ENCODE results near the gene DRD2.

DRD2 gene

DNA sequence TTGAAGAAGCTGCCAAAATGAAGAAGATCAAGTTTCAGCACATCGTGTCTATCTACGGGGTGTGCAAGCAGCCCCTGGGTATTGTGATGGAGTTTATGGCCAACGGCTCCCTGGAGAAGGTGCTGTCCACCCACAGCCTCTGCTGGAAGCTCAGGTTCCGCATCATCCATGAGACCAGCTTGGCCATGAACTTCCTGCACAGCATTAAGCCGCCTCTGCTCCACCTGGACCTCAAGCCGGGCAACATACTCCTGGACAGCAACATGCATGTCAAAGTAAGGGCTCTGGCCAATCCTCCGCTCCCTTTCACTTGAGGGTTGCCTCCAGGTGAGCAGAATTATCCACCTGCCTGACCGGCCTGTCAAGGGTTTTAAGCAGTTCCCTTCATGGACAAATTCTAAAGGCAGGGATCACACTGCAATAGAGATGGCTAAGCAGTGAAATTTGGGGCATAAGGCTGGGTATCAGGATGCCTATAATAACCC, 81.7 kb downstream of the DRD2 start:
- Histone ChIP-seq H3K27ac (replicated peaks) (no peak overlapping the region), H3K27me3 (ENCODE audit: insufficient read depth, poor library complexity, severe bottlenecking) (peaks cover 6% of the 10 kb centered on the region), H3K4me3 (replicated peaks; ENCODE audit: insufficient read depth, low read length) (no peak overlapping the region)
- TF ChIP-seq SPI1 (IDR thresholded peaks at IDR 0.05; ENCODE audit: borderline replicate concordance, low read depth) (no peak), GABPA (IDR thresholded peaks at IDR 0.05; ENCODE audit: low read depth) (no peak), POLR2AphosphoS5 (IDR thresholded peaks at IDR 0.05; ENCODE audit: low read depth) (no peak)
- TF ChIP-seq, protein P1, sequence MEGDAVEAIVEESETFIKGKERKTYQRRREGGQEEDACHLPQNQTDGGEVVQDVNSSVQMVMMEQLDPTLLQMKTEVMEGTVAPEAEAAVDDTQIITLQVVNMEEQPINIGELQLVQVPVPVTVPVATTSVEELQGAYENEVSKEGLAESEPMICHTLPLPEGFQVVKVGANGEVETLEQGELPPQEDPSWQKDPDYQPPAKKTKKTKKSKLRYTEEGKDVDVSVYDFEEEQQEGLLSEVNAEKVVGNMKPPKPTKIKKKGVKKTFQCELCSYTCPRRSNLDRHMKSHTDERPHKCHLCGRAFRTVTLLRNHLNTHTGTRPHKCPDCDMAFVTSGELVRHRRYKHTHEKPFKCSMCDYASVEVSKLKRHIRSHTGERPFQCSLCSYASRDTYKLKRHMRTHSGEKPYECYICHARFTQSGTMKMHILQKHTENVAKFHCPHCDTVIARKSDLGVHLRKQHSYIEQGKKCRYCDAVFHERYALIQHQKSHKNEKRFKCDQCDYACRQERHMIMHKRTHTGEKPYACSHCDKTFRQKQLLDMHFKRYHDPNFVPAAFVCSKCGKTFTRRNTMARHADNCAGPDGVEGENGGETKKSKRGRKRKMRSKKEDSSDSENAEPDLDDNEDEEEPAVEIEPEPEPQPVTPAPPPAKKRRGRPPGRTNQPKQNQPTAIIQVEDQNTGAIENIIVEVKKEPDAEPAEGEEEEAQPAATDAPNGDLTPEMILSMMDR (IDR thresholded peaks at IDR 0.05; ENCODE audit: insufficient read depth, low read length) = no peak
- TF ChIP-seq, protein P2, sequence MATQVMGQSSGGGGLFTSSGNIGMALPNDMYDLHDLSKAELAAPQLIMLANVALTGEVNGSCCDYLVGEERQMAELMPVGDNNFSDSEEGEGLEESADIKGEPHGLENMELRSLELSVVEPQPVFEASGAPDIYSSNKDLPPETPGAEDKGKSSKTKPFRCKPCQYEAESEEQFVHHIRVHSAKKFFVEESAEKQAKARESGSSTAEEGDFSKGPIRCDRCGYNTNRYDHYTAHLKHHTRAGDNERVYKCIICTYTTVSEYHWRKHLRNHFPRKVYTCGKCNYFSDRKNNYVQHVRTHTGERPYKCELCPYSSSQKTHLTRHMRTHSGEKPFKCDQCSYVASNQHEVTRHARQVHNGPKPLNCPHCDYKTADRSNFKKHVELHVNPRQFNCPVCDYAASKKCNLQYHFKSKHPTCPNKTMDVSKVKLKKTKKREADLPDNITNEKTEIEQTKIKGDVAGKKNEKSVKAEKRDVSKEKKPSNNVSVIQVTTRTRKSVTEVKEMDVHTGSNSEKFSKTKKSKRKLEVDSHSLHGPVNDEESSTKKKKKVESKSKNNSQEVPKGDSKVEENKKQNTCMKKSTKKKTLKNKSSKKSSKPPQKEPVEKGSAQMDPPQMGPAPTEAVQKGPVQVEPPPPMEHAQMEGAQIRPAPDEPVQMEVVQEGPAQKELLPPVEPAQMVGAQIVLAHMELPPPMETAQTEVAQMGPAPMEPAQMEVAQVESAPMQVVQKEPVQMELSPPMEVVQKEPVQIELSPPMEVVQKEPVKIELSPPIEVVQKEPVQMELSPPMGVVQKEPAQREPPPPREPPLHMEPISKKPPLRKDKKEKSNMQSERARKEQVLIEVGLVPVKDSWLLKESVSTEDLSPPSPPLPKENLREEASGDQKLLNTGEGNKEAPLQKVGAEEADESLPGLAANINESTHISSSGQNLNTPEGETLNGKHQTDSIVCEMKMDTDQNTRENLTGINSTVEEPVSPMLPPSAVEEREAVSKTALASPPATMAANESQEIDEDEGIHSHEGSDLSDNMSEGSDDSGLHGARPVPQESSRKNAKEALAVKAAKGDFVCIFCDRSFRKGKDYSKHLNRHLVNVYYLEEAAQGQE (IDR thresholded peaks at IDR 0.05; ENCODE audit: insufficient replicate concordance, low read depth) = no peak
- no peak for DNase-seq (ENCODE audit: low read depth in 1 of 2, low spot score in 1 of 2)

DNA sequence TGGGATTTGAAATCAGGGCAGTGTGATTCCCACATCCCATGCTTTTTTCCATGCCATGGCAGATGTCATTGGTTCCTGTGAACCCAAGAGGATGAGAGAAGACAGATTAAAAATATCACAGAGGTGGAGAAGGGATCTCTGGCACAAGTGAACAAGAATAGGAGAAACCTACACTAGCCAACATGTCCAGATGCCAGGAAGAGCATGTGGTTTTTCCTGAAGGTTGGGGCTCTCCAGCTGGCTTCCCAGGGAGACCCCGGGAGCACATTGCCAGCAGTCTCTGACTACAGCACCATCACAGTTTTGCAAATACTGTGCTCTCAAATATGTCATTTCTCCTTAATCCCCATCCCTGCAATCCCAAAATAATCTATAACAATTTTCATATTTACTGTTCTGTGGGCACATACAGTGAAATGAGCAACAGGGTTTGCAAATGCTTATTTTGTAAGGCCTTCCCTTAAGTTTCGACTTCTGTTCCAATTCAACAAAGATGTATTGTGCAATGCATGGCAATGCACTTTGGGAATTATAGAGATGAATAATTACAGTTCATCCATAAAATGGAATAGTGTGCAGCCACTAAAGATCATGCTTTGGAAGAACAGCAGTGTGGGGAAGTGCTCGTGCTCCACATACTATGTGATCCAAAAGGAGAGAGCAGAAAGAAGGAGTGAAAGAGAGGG, 82.8 kb downstream of the DRD2 start:
- Histone ChIP-seq H3K27me3 (ENCODE audit: insufficient read depth, poor library complexity, severe bottlenecking) (peaks cover 14% of the 10 kb centered on the region), H3K4me3 (replicated peaks; ENCODE audit: insufficient read depth, low read length) (no peak overlapping the region), H3K27ac (replicated peaks) (no peak overlapping the region)
- no peak for TF ChIP-seq POLR2AphosphoS5 (IDR thresholded peaks at IDR 0.05; ENCODE audit: low read depth)
- TF ChIP-seq, protein P2 (IDR thresholded peaks at IDR 0.05; ENCODE audit: insufficient replicate concordance, low read depth) = no peak
- no peak for TF ChIP-seq SPI1 (IDR thresholded peaks at IDR 0.05; ENCODE audit: borderline replicate concordance, low read depth)
- no peak for TF ChIP-seq GABPA (IDR thresholded peaks at IDR 0.05; ENCODE audit: low read depth)
- TF ChIP-seq, protein P1 (IDR thresholded peaks at IDR 0.05; ENCODE audit: insufficient read depth, low read length) = no peak
- DNase-seq (ENCODE audit: low read depth in 1 of 2, low spot score in 1 of 2) = no peak

DNA sequence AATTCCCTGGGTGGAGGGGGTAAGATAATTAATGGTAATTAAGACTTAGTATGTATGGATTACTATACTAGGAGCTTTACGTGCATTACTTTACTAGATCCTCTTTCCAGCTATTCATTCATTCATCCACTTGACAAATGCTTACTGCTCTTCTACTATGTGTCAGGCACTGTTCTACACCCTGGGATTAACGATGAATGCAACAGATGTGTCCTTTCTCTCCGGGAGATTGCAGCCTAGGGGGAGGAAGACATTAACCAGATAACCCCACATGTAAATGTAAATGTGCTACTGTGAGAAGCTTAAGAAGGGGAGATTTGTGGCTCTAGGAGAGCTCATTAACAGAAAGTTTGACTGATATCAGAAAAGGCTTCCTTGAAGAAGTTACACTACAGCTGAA, 85.9 kb downstream of the DRD2 start:
- TF ChIP-seq, protein P2 (IDR thresholded peaks at IDR 0.05; ENCODE audit: insufficient replicate concordance, low read depth) = no peak
- TF ChIP-seq SPI1 (IDR thresholded peaks at IDR 0.05; ENCODE audit: borderline replicate concordance, low read depth) = no peak
- TF ChIP-seq GABPA (IDR thresholded peaks at IDR 0.05; ENCODE audit: low read depth) = no peak
- TF ChIP-seq, protein P1 (IDR thresholded peaks at IDR 0.05; ENCODE audit: insufficient read depth, low read length) = no peak
- TF ChIP-seq POLR2AphosphoS5 (IDR thresholded peaks at IDR 0.05; ENCODE audit: low read depth) = no peak
- H3K27ac ChIP-seq (replicated peaks) = no peak overlapping the region
- H3K4me3 ChIP-seq (replicated peaks; ENCODE audit: insufficient read depth, low read length) = no peak overlapping the region
- DNase-seq (ENCODE audit: low read depth in 1 of 2, low spot score in 1 of 2) = no peak
- H3K27me3 ChIP-seq (ENCODE audit: insufficient read depth, poor library complexity, severe bottlenecking) = peaks cover 19% of the 10 kb centered on the region

All from HL-60 (cell line).